Measurements from ENCODE around the gene DCUN1D5. TPM values are rescaled to one million over a fixed set of nuclear protein-coding genes. Genes with fewer than 3 reads are reported as not detected.

Gene DCUN1D5
- total RNA-seq, 4 donors from 2014 or later = 37.0 to 48.9 (median 42.6) TPM

GRCh38 chr11:103053997-103054396, 38.0 kb downstream of the DCUN1D5 start:
- Histone ChIP-seq H3K27me3 (no peaks in the 10 kb centered on the region), H3K36me3 (peaks cover 0 to 7% (median 3%) of the 10 kb centered on the region in 4 donors), H3K4me1 (no peaks in the 10 kb centered on the region), H3K4me3 (no peak overlapping the region), H3K9me3 (no peaks in the 10 kb centered on the region), H3K27ac (replicated peaks in 1 of 4) (no peak overlapping the region)
- WGBS = 93% methylated on average over 3 of the region's 3 CpGs
- no peak for DNase-seq (ENCODE audit: extremely low spot score)
- intact Hi-C loops (cut with DNase I) = no loop called here
- TF ChIP-seq POLR2A (IDR thresholded peaks at IDR 0.05; ENCODE audit: low read depth) (no peak), CTCF (IDR thresholded peaks at IDR 0.05) (no peak), EP300 (IDR thresholded peaks at IDR 0.05) (no peak), POLR2AphosphoS5 (IDR thresholded peaks at IDR 0.05) (no peak)

GRCh38 chr11:103051981-103052380, 40.0 kb downstream of the DCUN1D5 start:
- H3K9me3 ChIP-seq = no peaks in the 10 kb centered on the region
- TF ChIP-seq CTCF (IDR thresholded peaks at IDR 0.05) (no peak), POLR2AphosphoS5 (IDR thresholded peaks at IDR 0.05) (no peak), EP300 (IDR thresholded peaks at IDR 0.05) (no peak), POLR2A (IDR thresholded peaks at IDR 0.05; ENCODE audit: low read depth) (no peak)
- WGBS = 75% methylated on average over 4 of the region's 4 CpGs
- H3K4me3 ChIP-seq = no peak overlapping the region
- intact Hi-C loops (cut with DNase I) = no loop called here
- H3K36me3 ChIP-seq = peaks cover 0 to under 1% (median 0%) of the 10 kb centered on the region in 4 donors
- H3K4me1 ChIP-seq = no peaks in the 10 kb centered on the region
- DNase-seq (ENCODE audit: extremely low spot score) = no peak
- no peaks in the 10 kb centered on the region for H3K27me3 ChIP-seq
- no peak overlapping the region for H3K27ac ChIP-seq (replicated peaks in 1 of 4)

- DNase-seq (ENCODE audit: extremely low spot score) = no peak
- intact Hi-C loops (cut with DNase I) = no loop called here
- H3K27ac ChIP-seq (replicated peaks in 1 of 4) = no peak overlapping the region
- no peaks in the 10 kb centered on the region for H3K36me3 ChIP-seq
- no peak overlapping the region for H3K4me3 ChIP-seq
- 94% methylated on average over 1 of the region's 1 CpG for WGBS
- no peaks in the 10 kb centered on the region for H3K27me3 ChIP-seq
- H3K4me1 ChIP-seq = no peaks in the 10 kb centered on the region
- no peaks in the 10 kb centered on the region for H3K9me3 ChIP-seq
- TF ChIP-seq CTCF (IDR thresholded peaks at IDR 0.05) (no peak), POLR2AphosphoS5 (IDR thresholded peaks at IDR 0.05) (no peak), POLR2A (IDR thresholded peaks at IDR 0.05; ENCODE audit: low read depth) (no peak), EP300 (IDR thresholded peaks at IDR 0.05) (no peak)
These were observed 40.7 kb downstream of the DCUN1D5 start for GRCh38 chr11:103051151-103051801.

GRCh38 chr11:103050351-103050750, 41.6 kb downstream of the DCUN1D5 start:
- Histone ChIP-seq H3K27me3 (no peaks in the 10 kb centered on the region), H3K4me1 (no peaks in the 10 kb centered on the region), H3K27ac (replicated peaks in 1 of 4) (no peak overlapping the region), H3K4me3 (no peak overlapping the region), H3K9me3 (no peaks in the 10 kb centered on the region), H3K36me3 (no peaks in the 10 kb centered on the region)
- intact Hi-C loops (cut with DNase I) = no loop called here
- no peak for DNase-seq (ENCODE audit: extremely low spot score)
- TF ChIP-seq EP300 (IDR thresholded peaks at IDR 0.05) = no peak
- TF ChIP-seq POLR2AphosphoS5 (IDR thresholded peaks at IDR 0.05) = no peak
- no peak for TF ChIP-seq POLR2A (IDR thresholded peaks at IDR 0.05; ENCODE audit: low read depth)
- no peak for TF ChIP-seq CTCF (IDR thresholded peaks at IDR 0.05)

GRCh38 chr11:103047837-103048236, 44.1 kb downstream of the DCUN1D5 start:
- TF ChIP-seq CTCF (IDR thresholded peaks at IDR 0.05) (no peak), POLR2AphosphoS5 (IDR thresholded peaks at IDR 0.05) (no peak), POLR2A (IDR thresholded peaks at IDR 0.05; ENCODE audit: low read depth) (no peak), EP300 (IDR thresholded peaks at IDR 0.05) (no peak)
- no peaks in the 10 kb centered on the region for H3K9me3 ChIP-seq
- H3K36me3 ChIP-seq = no peaks in the 10 kb centered on the region
- intact Hi-C loops (cut with DNase I) = no loop called here
- H3K27ac ChIP-seq (replicated peaks in 1 of 4) = no peak overlapping the region
- no peak for DNase-seq (ENCODE audit: extremely low spot score)
- no peak overlapping the region for H3K4me3 ChIP-seq
- H3K4me1 ChIP-seq = no peaks in the 10 kb centered on the region
- H3K27me3 ChIP-seq = no peaks in the 10 kb centered on the region

All from esophagus muscularis mucosa (tissue), 4 donors.